DND-41 (cell line): ENCODE results near the gene WIPF3.

Source experiments
- CTCF ChIP-seq: IDR thresholded peaks from 2 replicates; pipeline ENCODE4 v1.5.1; 2012; ENCODE audit warnings: borderline replicate concordance, low read length, moderate library complexity, mild to moderate bottlenecking; ENCODE audit not compliant: poor library complexity, severe bottlenecking; ENCODE audit errors: extremely low read depth
- EZH2 ChIP-seq: IDR thresholded peaks from 3 replicates; pipeline ENCODE4 v1.6.1; 2012; ENCODE audit warnings: borderline replicate concordance, low read depth, mild to moderate bottlenecking, moderate library complexity, low read length, inconsistent platforms; ENCODE audit not compliant: severe bottlenecking

DNA sequence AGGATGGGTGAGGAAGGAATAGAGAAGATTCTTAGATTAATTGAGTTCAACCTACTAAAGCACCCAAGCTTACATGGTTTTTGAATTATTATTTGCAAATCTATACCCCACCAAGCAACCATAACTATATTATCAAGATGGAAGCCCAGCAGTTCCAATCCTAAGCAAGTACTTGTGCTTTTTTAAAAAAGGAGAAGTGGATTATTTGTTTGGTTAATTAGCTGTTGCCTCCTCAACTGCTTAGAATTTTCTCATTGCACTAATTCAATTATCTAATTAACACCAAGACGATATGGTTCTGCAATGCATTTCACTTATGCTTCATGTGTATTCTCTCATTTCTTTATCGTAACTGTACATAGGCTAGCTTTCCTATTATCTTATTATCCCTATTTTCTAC, 27.3 kb upstream of the WIPF3 start:
- TF ChIP-seq EZH2 (no peak), CTCF (no peak)
